OCI-LY1 (cell line): ENCODE data around the gene FTCD.
"Not testable (repeated sequence)": the region's sequence is repeated elsewhere in the genome, so short reads cannot be mapped to it uniquely, and the experiment has no call there.

Experiments used
- H2AFZ ChIP-seq: fragments of 200-600 bp; sonication (generic), shearing (Covaris generic); 2 replicates; pipeline ENCODE4 v1.6.0; 2014; ENCODE audit warnings: antibody characterized with exemption, mild to moderate bottlenecking, low read length
- H3F3A ChIP-seq: fragments of 200-600 bp; sonication (generic), shearing (Covaris generic); 2 replicates; pipeline ENCODE4 v1.6.0; 2014; ENCODE audit warnings: mild to moderate bottlenecking, antibody characterized with exemption, low read length, moderate library complexity; ENCODE audit not compliant: insufficient read depth
- H3K27ac ChIP-seq: fragments of 200-600 bp; sonication (generic); 2 replicates; pipeline ENCODE4 v1.5.1; 2014; ENCODE audit warnings: low read length, mixed run types, mild to moderate bottlenecking, low read depth; ENCODE audit not compliant: poor library complexity, severe bottlenecking
- H3K27me3 ChIP-seq: fragments of 200-600 bp; sonication (generic); 2 replicates; pipeline ENCODE4 v1.6.0; 2014; ENCODE audit warnings: antibody characterized with exemption, mild to moderate bottlenecking, low read length, moderate library complexity; ENCODE audit not compliant: insufficient read depth
- H3K36me3 ChIP-seq: fragments of 200-600 bp; sonication (generic); 2 replicates; pipeline ENCODE4 v1.6.1; 2014; ENCODE audit warnings: mild to moderate bottlenecking, antibody characterized with exemption, low read length, moderate library complexity, mixed read lengths; ENCODE audit not compliant: insufficient read depth
- H3K4me1 ChIP-seq: fragments of 200-600 bp; sonication (generic); 2 replicates; pipeline ENCODE4 v1.5.1; 2014; ENCODE audit warnings: mild to moderate bottlenecking, low read length, moderate library complexity; ENCODE audit not compliant: insufficient read depth, severe bottlenecking
- H3K4me2 ChIP-seq: fragments of 200-600 bp; sonication (generic), shearing (Covaris generic); 2 replicates; pipeline ENCODE4 v1.6.1; 2014; ENCODE audit warnings: low read length
- H3K4me3 ChIP-seq: fragments of 200-600 bp; sonication (generic); 2 replicates; pipeline ENCODE4 v1.5.1; 2014; ENCODE audit warnings: low read length, low read depth, mild to moderate bottlenecking, mixed read lengths; ENCODE audit not compliant: poor library complexity, severe bottlenecking
- H3K79me2 ChIP-seq: fragments of 200-600 bp; shearing (Covaris generic); 2 replicates; pipeline ENCODE4 v1.6.1; 2016; ENCODE audit warnings: mixed run types, low read length, mixed read lengths; ENCODE audit not compliant: insufficient read depth
- H3K9ac ChIP-seq: fragments of 200-600 bp; sonication (generic), shearing (Covaris generic); 2 replicates; pipeline ENCODE4 v1.6.1; 2014; ENCODE audit warnings: mild to moderate bottlenecking, low read length, mixed read lengths
- H3K9me2 ChIP-seq: fragments of 200-600 bp; sonication (generic), shearing (Covaris generic); 2 replicates; pipeline ENCODE4 v1.6.1; 2014; ENCODE audit warnings: low read depth, mild to moderate bottlenecking, low read length, mixed read lengths
- H3K9me3 ChIP-seq: fragments of 200-600 bp; shearing (Covaris generic); 2 replicates; pipeline ENCODE4 v1.6.1; 2014; ENCODE audit warnings: low read length, mixed read lengths
- H4K20me1 ChIP-seq: fragments of 200-600 bp; sonication (generic), shearing (Covaris generic); 2 replicates; pipeline ENCODE4 v1.6.0; 2016; ENCODE audit warnings: mild to moderate bottlenecking, low read length; ENCODE audit not compliant: insufficient read depth
- EZH2 ChIP-seq: fragments of 200-600 bp; sonication (generic), shearing (Covaris generic); IDR thresholded peaks from 2 replicates; pipeline ENCODE4 v1.8.0; 2017; ENCODE audit warnings: borderline replicate concordance, mixed run types, mild to moderate bottlenecking, antibody characterized with exemption, low read length, moderate library complexity, mixed read lengths
- TF ChIP-seq, protein P1 (sequence below): fragments of 200-600 bp; sonication (generic), shearing (Covaris generic); IDR thresholded peaks from 2 replicates; pipeline ENCODE4 v1.5.1; 2017; ENCODE audit warnings: mild to moderate bottlenecking, antibody characterized with exemption, low read length, moderate library complexity, mixed read lengths

Gene FTCD

DNA sequence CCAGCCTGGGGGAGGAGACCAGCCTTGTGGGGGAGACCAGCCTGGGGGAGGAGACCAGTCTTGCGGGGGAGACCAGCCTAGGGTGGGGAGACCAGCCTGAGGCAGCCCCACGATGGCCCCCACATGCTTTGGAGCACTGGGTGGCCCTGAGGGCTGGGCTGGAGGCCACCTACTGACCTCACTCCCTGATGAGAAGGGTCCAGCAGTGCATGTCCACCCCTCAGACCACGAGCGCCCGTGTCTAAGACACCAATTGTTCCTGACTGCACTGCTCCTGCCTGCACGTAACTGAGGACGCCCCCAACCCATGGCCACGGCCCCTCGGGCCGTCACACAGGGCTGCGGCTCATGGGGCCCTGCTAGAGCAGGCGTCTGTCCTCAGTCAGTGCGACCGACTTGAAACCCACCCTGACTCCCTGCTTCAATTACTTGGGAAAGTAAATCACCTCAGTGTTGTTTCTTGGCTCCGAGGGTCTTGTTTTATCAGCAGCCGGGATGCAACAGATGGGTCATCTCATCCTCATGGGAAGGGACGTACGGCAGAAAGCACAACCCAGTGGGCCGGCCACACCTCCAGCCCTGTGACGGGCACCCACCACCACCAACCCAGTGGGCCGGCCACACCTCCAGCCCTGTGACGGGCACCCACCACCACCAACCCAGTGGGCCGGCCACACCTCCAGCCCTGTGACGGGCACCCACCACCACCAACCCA, 28.7 kb upstream of the FTCD start, which contains the start of gene SPATC1L:
Gene SPATC1L (minus strand): TSS at position 550 of the 715 bp plus-strand sequence. CDS start 1,643 bp downstream, outside the sequence.
- Histone ChIP-seq H3K9me3 (no peaks in the 10 kb centered on the region), H3K27me3 (no peaks in the 10 kb centered on the region), H2AFZ (peak within 1 kb of the TSS; percentile 99; the same call in 1 of the 2 replicates), H3K36me3 (peaks cover 13% of the 10 kb centered on the region; the same call in 1 of the 2 replicates), H3K79me2 (no peaks in the 10 kb centered on the region), H4K20me1 (no peaks in the 10 kb centered on the region), H3F3A (no peaks in the 10 kb centered on the region; the same call in 1 of the 2 replicates), H3K9ac (peak within 1 kb of the TSS; percentile 74), H3K27ac (peak within 1 kb of the TSS; percentile 70), H3K4me2 (peak within 1 kb of the TSS; percentile 78), H3K4me1 (peaks cover 38% of the 10 kb centered on the region), H3K9me2 (no peaks in the 10 kb centered on the region), H3K4me3 (peak within 1 kb of the TSS; percentile 85)
- TF ChIP-seq, protein P1, sequence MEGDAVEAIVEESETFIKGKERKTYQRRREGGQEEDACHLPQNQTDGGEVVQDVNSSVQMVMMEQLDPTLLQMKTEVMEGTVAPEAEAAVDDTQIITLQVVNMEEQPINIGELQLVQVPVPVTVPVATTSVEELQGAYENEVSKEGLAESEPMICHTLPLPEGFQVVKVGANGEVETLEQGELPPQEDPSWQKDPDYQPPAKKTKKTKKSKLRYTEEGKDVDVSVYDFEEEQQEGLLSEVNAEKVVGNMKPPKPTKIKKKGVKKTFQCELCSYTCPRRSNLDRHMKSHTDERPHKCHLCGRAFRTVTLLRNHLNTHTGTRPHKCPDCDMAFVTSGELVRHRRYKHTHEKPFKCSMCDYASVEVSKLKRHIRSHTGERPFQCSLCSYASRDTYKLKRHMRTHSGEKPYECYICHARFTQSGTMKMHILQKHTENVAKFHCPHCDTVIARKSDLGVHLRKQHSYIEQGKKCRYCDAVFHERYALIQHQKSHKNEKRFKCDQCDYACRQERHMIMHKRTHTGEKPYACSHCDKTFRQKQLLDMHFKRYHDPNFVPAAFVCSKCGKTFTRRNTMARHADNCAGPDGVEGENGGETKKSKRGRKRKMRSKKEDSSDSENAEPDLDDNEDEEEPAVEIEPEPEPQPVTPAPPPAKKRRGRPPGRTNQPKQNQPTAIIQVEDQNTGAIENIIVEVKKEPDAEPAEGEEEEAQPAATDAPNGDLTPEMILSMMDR: no peak
- TF ChIP-seq EZH2: no peak

DNA sequence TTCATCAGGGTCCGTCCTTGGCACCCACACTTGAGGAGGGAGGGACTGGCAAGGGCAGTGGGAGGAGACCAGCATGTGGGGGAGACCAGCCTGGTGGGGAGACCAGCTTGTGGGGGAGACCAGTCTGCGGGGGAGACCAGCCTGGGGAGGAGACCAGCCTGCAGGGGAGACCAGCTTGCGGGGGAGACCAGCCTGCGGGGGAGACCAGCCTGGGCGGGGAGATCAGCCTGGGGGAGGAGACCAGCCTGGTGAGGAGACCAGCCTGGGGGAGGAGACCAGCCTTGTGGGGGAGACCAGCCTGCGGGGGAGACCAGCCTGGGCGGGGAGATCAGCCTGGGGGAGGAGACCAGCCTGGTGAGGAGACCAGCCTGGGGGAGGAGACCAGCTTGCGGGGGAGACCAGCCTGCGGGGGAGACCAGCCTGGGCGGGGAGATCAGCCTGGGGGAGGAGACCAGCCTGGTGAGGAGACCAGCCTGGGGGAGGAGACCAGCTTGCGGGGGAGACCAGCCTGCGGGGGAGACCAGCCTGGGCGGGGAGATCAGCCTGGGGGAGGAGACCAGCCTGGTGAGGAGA, 28.0 kb upstream of the FTCD start:
- Histone ChIP-seq H3K27ac (peak overlapping the region; percentile 70), H3K4me3 (peak overlapping the region; percentile 85), H3K4me1 (peaks cover 38% of the 10 kb centered on the region), H3K9ac (peak overlapping the region; percentile 74; the same call in 1 of the 2 replicates), H3K4me2 (peak overlapping the region; percentile 78)
- H3K27me3 ChIP-seq, H3K79me2 ChIP-seq, H3K9me2 ChIP-seq, H3K36me3 ChIP-seq, H3F3A ChIP-seq, H4K20me1 ChIP-seq, H3K9me3 ChIP-seq, H2AFZ ChIP-seq: not testable (repeated sequence)

DNA sequence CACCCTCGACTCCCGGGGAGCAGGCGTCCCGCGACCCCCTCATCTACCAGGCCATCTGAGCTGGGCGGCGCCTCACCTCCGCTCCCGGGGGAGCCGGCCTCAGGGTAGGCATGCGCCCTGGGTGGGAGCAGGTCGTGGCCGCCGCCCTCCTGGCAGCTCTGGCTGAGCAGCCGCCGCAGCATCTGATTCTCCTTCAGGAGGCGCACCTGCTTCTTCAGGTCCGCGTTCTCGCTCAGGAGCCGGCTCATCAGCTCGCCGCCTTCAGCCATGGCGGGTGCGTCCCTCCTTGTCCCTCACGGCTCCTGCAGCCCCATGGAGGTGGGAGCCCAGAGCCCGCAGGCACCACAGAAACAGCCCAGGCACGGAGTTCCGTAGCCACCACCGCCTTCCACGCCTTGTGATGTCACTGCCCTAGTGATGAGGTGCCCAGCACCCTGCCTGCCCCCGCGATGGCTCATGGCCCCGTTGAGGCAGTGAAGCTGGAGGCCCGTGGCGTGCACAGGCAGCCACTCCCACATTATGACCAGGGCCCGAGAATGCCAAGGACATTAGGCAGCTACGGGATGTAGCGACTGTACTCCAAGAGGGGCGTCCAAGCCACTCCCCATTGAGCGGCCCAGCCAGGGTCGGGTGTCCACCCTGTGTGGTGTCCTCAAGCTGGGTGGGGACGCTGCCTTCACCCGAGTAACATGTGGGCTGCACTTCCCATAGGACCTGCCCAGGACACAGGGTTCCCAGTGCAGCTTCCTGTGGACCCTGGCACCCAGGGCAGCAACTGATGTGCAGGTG, 27.4 kb upstream of the FTCD start:
- Histone ChIP-seq H3K9ac (peak overlapping the region; percentile 22; the same call in 1 of the 2 replicates), H3K4me3 (peak overlapping the region; percentile 50), H3K4me1 (peaks cover 31% of the 10 kb centered on the region), H3K79me2 (no peaks in the 10 kb centered on the region), H3K4me2 (peak overlapping the region; percentile 70), H4K20me1 (no peaks in the 10 kb centered on the region), H3K27ac (peak overlapping the region; percentile 70), H3K27me3 (no peaks in the 10 kb centered on the region), H3K36me3 (no peaks in the 10 kb centered on the region; the same call in 1 of the 2 replicates), H2AFZ (no peak overlapping the region), H3K9me3 (no peaks in the 10 kb centered on the region), H3F3A (no peaks in the 10 kb centered on the region; the same call in 1 of the 2 replicates), H3K9me2 (no peaks in the 10 kb centered on the region)
- TF ChIP-seq EZH2: no peak
- TF ChIP-seq, protein P1: no peak; the same call in 1 of the 2 replicates
